ENCODE measurements around the gene OR3A1. TPM values are rescaled to one million over a fixed set of nuclear protein-coding genes. Genes with fewer than 3 reads are reported as not detected.
"Not testable (repeated sequence)": the region's sequence is repeated elsewhere in the genome, so short reads cannot be mapped to it uniquely, and the experiment has no call there.

The OR3A1 gene, protein sequence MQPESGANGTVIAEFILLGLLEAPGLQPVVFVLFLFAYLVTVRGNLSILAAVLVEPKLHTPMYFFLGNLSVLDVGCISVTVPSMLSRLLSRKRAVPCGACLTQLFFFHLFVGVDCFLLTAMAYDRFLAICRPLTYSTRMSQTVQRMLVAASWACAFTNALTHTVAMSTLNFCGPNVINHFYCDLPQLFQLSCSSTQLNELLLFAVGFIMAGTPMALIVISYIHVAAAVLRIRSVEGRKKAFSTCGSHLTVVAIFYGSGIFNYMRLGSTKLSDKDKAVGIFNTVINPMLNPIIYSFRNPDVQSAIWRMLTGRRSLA
- not detected in 2 replicates for total RNA-seq (2013; cell fraction: nucleolus; rRNA removed)
- not detected in 2 replicates for total RNA-seq (2014; rRNA removed)
- not detected in 2 replicates for total RNA-seq (2014; rRNA removed; fragmentation: Illumina TruSeq; extraction: Trizol)
- total RNA-seq (2021) = not detected in 2 replicates
- not detected for polyA plus RNA-seq (2011; ENCODE audit: low read depth)
- not detected in 2 replicates for polyA plus RNA-seq (2011; rRNA removed)
- not detected in 2 replicates for polyA plus RNA-seq (2011; cell fraction: cytosol; rRNA removed)
- not detected in 2 replicates for polyA plus RNA-seq (2011; cell fraction: nucleus; rRNA removed)
- not detected in 2 replicates for polyA plus RNA-seq (2012)
- polyA plus RNA-seq (2014; fragmentation: Illumina TruSeq; extraction: Trizol) = not detected in 2 replicates
- not detected for polyA plus RNA-seq (2014; fragmentation: Nextera tagmentation; extraction: Ambion mirVana)
- not detected in 2 replicates for polyA plus RNA-seq (2014; rRNA removed)
- polyA plus RNA-seq (2016; fragmentation: Nextera tagmentation; extraction: Ambion mirVana) = not detected
- not detected in 2 replicates for polyA minus RNA-seq (2011; rRNA and poly(A)+ RNA removed)
- polyA minus RNA-seq (2011; cell fraction: cytosol; rRNA and poly(A)+ RNA removed) = not detected in 2 replicates
- not detected in 2 replicates for polyA minus RNA-seq (2011; cell fraction: nucleus; rRNA and poly(A)+ RNA removed)
- Bru-seq, nascent RNA = not detected
- percentile 10 among the genes with signal in this experiment for BruChase-seq, experiment 1, labeled RNA remaining after a 6-hour chase
- not detected for BruChase-seq, experiment 2, labeled RNA remaining after a 2-hour chase
- long read RNA-seq, experiment 1 = 0 reads
- long read RNA-seq, experiment 2 = 0 reads

DNA sequence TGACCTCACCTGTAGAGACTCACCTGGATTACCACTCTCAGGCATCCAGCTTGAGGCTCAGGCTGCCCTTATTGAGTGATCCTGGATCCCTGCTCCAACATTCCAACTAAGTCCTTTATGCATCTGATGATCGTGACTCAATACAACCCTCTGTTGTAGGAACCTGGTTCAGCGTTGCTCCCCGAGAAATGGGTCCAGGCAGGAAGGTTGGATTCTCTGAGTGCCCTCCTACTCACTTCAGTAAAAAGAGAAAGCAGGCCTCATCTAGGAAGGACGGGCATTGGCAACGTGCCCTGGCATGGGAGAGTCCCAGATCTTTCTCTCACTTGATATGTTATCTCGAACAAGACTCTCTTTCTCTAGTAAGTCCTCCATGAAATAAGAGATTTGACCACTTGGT is at the start of gene OR3A1:
OR3A1 (minus strand) TSS at position 101 of the 400 bp plus-strand sequence. CDS start 5,778 bp downstream, outside the sequence.
- FAIRE-seq = no peak
- intact Hi-C loops (cut with micrococcal nuclease; ENCODE audit: unreplicated experiment) (no loop called here), in situ Hi-C loops (cut with MboI) (no loop called here)
- Histone ChIP-seq H3K4me2 (ENCODE audit: control insufficient read depth, insufficient read depth) (no peak within 1 kb of the TSS), H3K4me1 (ENCODE audit: control insufficient read depth, insufficient read depth, low read length) (no peaks in the 10 kb centered on the region), H3K9ac (ENCODE audit: control insufficient read depth, insufficient read depth, low read length) (no peak within 1 kb of the TSS), H4K20me1 (ENCODE audit: control insufficient read depth, insufficient read depth) (no peaks in the 10 kb centered on the region), H2AFZ (ENCODE audit: control insufficient read depth, low read depth, low read length) (no peak within 1 kb of the TSS), H3K79me2 (ENCODE audit: control insufficient read depth, insufficient read depth, low read length) (no peaks in the 10 kb centered on the region), H3K4me3 (no peak within 1 kb of the TSS), H3K27me3 (replicated peaks in 1 of 2; ENCODE audit: control insufficient read depth in 2 of 2, insufficient read depth in 2 of 2, low read length in 1 of 2) (no peaks in the 10 kb centered on the region), H3K9me3 (replicated peaks; ENCODE audit: control insufficient read depth, insufficient read depth, low read length) (no peaks in the 10 kb centered on the region), H3K36me3 (ENCODE audit: control insufficient read depth in 2 of 2, insufficient read depth in 2 of 2, low read length in 1 of 2) (no peaks in the 10 kb centered on the region), H3K27ac (ENCODE audit: control insufficient read depth, insufficient read depth) (no peak within 1 kb of the TSS)
- WGBS (ENCODE audit: insufficient coverage, insufficient replicate concordance, low lambda C conversion rate, missing lambda C conversion rate) = 7% methylated on average over 6 of the region's 6 CpGs
- DNase-seq (ENCODE audit: low read depth, low spot score) = no peak
- ChIA-PET CTCF (no interaction called here), POLR2A (no interaction called here), SMC1A (ENCODE audit: uncharacterized antibody, unreplicated experiment) (no interaction called here), RAD21 (ENCODE audit: unreplicated experiment) (no interaction called here)
- BruUV-seq (replicated peaks) = no TSS peak
- TF ChIP-seq ETV6 (conservative IDR thresholded peaks at IDR 0.05 in 1 of 2, IDR thresholded peaks at IDR 0.05 in 1 of 2; ENCODE audit: borderline replicate concordance in 1 of 2, low read depth in 1 of 2) (no peak), RFX5 (IDR thresholded peaks at IDR 0.05; ENCODE audit: low read depth, low read length) (no peak), BCL11A (IDR thresholded peaks at IDR 0.05; ENCODE audit: low read depth, low read length) (no peak)
- ATAC-seq = no peak

DNA sequence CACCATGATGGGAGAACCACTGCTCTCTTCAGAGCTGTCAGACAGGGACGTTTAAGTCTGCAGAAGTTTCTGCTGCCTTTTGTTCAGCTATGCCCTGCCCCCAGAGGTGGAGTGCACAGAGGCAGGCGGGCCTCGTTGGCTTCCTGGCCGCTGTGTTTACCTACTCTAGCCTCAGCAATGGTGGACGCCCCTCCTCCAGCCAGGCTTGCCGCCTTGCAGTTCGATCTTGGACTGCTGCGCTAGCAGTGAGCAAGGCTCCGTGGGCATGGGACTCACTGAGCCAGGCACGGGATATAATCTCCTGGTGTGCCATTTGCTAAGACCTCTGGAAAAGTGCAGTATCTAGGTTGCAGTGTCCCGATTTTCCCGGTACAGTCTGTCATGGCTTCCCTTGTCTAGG is 44.6 kb upstream of the OR3A1 start:
- POLR2A ChIA-PET; H3K4me2 ChIP-seq (ENCODE audit: control insufficient read depth, insufficient read depth); SMC1A ChIA-PET (ENCODE audit: uncharacterized antibody, unreplicated experiment); H3K27ac ChIP-seq (ENCODE audit: control insufficient read depth, insufficient read depth); RAD21 ChIA-PET (ENCODE audit: unreplicated experiment); FAIRE-seq; H3K79me2 ChIP-seq (ENCODE audit: control insufficient read depth, insufficient read depth, low read length); in situ Hi-C loops (cut with MboI); H3K4me3 ChIP-seq; H2AFZ ChIP-seq (ENCODE audit: control insufficient read depth, low read depth, low read length); H4K20me1 ChIP-seq (ENCODE audit: control insufficient read depth, insufficient read depth); H3K27me3 ChIP-seq (replicated peaks in 1 of 2; ENCODE audit: control insufficient read depth in 2 of 2, insufficient read depth in 2 of 2, low read length in 1 of 2); DNase-seq (ENCODE audit: low read depth, low spot score); CTCF ChIA-PET; H3K36me3 ChIP-seq (ENCODE audit: control insufficient read depth in 2 of 2, insufficient read depth in 2 of 2, low read length in 1 of 2); H3K4me1 ChIP-seq (ENCODE audit: control insufficient read depth, insufficient read depth, low read length); H3K9ac ChIP-seq (ENCODE audit: control insufficient read depth, insufficient read depth, low read length); intact Hi-C loops (cut with micrococcal nuclease; ENCODE audit: unreplicated experiment); ATAC-seq; H3K9me3 ChIP-seq (replicated peaks; ENCODE audit: control insufficient read depth, insufficient read depth, low read length); BruUV-seq (replicated peaks): not testable (repeated sequence)
- WGBS (ENCODE audit: insufficient coverage, insufficient replicate concordance, low lambda C conversion rate, missing lambda C conversion rate) = 46% methylated on average over 12 of the region's 12 CpGs
